Spleen (tissue), 7 donors: Measurements from ENCODE around the gene SEPTIN12.

Experiments
- POLR2A ChIP-seq, 3 donors: fragments of 450-650 bp; IDR thresholded peaks; one replicate each; pipeline ENCODE4 v1.5.1; 2017; ENCODE audit warnings: antibody characterized with exemption in 3 of 3, mild to moderate bottlenecking in 1 of 3
- POLR2AphosphoS5 ChIP-seq, 3 donors: sonication (generic); formaldehyde crosslinking; IDR thresholded peaks; one replicate each; pipeline ENCODE4 v1.5.1; 2017; ENCODE audit warnings: antibody characterized with exemption in 3 of 3
- TF ChIP-seq, protein P1 (sequence below), 11 experiments: fragments of 200-600 bp in 7 of 11; fragments of 450-650 bp in 4 of 11; sonication (generic) in 4 of 11; IDR thresholded peaks in 8 of 11; conservative IDR thresholded peaks in 3 of 11; 1 replicate in 7 of 11; 2 replicates in 4 of 11; pipeline versions ENCODE4 v1.4.0 to v1.8.0; 2016 to 2021; ENCODE audit warnings: antibody characterized with exemption in 11 of 11, inconsistent platforms in 4 of 11, mild to moderate bottlenecking in 1 of 11
- donor health status: DM: no; HTN: no; CAD: no; lungs with moderate emphysema.
- donor health status: DM: no; HTN: no; CAD: no.
- donor health status: DM: no; HTN: no; CAD: no.

DNA sequence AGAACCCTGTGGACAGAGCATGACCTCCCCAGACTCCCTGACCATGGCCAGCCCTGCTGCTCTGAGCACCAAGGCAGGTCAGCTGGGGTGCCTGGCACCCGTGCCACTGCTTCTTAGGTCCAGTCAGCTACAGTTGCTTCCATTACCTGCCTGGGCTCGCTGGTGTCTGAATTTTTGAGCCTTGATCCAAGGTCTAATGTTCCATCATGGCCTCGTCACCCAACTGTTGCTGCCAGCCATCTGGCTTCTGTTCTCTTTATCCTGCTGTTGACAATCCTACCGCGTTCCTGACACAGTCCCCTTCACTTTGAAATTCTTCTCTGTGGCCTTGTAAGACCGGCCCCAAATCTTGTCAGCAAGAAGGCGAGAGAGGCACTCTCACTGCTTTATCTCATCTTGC lies 42.3 kb upstream of the SEPTIN12 start:
- TF ChIP-seq, protein P1, sequence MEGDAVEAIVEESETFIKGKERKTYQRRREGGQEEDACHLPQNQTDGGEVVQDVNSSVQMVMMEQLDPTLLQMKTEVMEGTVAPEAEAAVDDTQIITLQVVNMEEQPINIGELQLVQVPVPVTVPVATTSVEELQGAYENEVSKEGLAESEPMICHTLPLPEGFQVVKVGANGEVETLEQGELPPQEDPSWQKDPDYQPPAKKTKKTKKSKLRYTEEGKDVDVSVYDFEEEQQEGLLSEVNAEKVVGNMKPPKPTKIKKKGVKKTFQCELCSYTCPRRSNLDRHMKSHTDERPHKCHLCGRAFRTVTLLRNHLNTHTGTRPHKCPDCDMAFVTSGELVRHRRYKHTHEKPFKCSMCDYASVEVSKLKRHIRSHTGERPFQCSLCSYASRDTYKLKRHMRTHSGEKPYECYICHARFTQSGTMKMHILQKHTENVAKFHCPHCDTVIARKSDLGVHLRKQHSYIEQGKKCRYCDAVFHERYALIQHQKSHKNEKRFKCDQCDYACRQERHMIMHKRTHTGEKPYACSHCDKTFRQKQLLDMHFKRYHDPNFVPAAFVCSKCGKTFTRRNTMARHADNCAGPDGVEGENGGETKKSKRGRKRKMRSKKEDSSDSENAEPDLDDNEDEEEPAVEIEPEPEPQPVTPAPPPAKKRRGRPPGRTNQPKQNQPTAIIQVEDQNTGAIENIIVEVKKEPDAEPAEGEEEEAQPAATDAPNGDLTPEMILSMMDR (IDR thresholded peaks at IDR 0.05 in 8 of 11, conservative IDR thresholded peaks at IDR 0.05 in 3 of 11) = no peak
- no peak for TF ChIP-seq POLR2A (IDR thresholded peaks at IDR 0.05)
- TF ChIP-seq POLR2AphosphoS5 (IDR thresholded peaks at IDR 0.05) = no peak
